Stomach (tissue), 9 donors: ENCODE data around the gene TEAD1. TPM values are rescaled to one million over a fixed set of nuclear protein-coding genes. Genes with fewer than 3 reads are reported as not detected.

Experiments
- DNase-seq, 2 donors: peaks; one replicate each; pipeline versions ENCODE4 v3.0.0 to v3.0.0-alpha.2; 2013 to 2019
- H3K27ac ChIP-seq, 5 donors: fragments of 200-600 bp in 4 of 5; sonication (generic) in 4 of 5; one replicate each; pipeline ENCODE4 v1.5.1; 2013 to 2019; ENCODE audit warnings: mild to moderate bottlenecking in 1 of 5, moderate library complexity in 1 of 5
- H3K27me3 ChIP-seq, 3 donors: fragments of 200-600 bp; sonication (generic); one replicate each; pipeline ENCODE4 v1.5.1; 2017 to 2019; ENCODE audit warnings: mixed run types in 1 of 3
- H3K36me3 ChIP-seq, 4 donors: fragments of 200-600 bp; sonication (generic); 1 replicate in 3 of 4; 2 replicates in 1 of 4; pipeline ENCODE4 v1.5.1; 2016 to 2019
- H3K4me1 ChIP-seq, 4 donors: fragments of 200-600 bp; sonication (generic); one replicate each; pipeline ENCODE4 v1.5.1; 2016 to 2019
- H3K4me3 ChIP-seq, 4 donors: fragments of 200-600 bp; sonication (generic) in 3 of 4; one replicate each; pipeline ENCODE4 v1.5.1; 2016 to 2019; ENCODE audit warnings: mild to moderate bottlenecking in 1 of 4
- H3K9me3 ChIP-seq, 4 donors: fragments of 200-600 bp; sonication (generic); one replicate each; pipeline ENCODE4 v1.5.1; 2016 to 2019
- CTCF ChIP-seq, 7 experiments: fragments of 450-650 bp in 4 of 7; fragments of 200-600 bp in 3 of 7; sonication (generic) in 3 of 7; IDR thresholded peaks; one replicate each; pipeline ENCODE4 v1.5.1; 2016 to 2019; ENCODE audit warnings: antibody characterized with exemption in 7 of 7, control low read depth in 2 of 7, mild to moderate bottlenecking in 1 of 7
- EP300 ChIP-seq: sonication (generic); formaldehyde crosslinking; IDR thresholded peaks from one replicate; pipeline ENCODE4 v1.6.1; 2017; ENCODE audit warnings: antibody characterized with exemption
- POLR2A ChIP-seq, 4 donors: fragments of 450-650 bp; IDR thresholded peaks; one replicate each; pipeline ENCODE4 v1.6.1; 2016; ENCODE audit warnings: antibody characterized with exemption in 4 of 4, control low read depth in 2 of 4, mild to moderate bottlenecking in 1 of 4, moderate library complexity in 1 of 4
- POLR2AphosphoS5 ChIP-seq, 3 donors: sonication (generic); formaldehyde crosslinking; IDR thresholded peaks; one replicate each; pipeline ENCODE4 v1.6.1; 2016; ENCODE audit warnings: antibody characterized with exemption in 3 of 3
- WGBS, 5 donors: extraction: QIAGEN DNeasy Blood & Tissue Kit in 3 of 5; methylation state at CpG; one replicate each; pipeline versions ENCODE4 v1.1.5 to v1.1.7; 2013 to 2018; 5-methylcytosine and 5-hydroxymethylcytosine counted together
- intact Hi-C: fragments of 100-400 bp; cut with DNase I; formaldehyde crosslinking; loops from one replicate; pipeline ENCODE4 v1.15.1; 2023; ENCODE audit warnings: low total_unique reads
- polyA plus RNA-seq, 3 donors: library from polyadenylated mRNA; stranded (reverse); fragments of 200-250 nt; gene quantifications; one replicate each; pipeline ENCODE4 v1.2.3, GENCODE V29; 2013
- total RNA-seq, 5 donors: library from RNA; depleted of rRNA; stranded (reverse); fragments of >200 nt; gene quantifications; one replicate each; pipeline versions ENCODE4 v1.1.0 to v1.2.3, GENCODE V29; 2014 to 2016
- donor health status: healthy with polysubstance abuse.
- donor health status: Bipolar disorder and iron deficiency.
- donor health status: healthy.

The TEAD1 gene
- total and polyA plus RNA-seq, 8 donors: 4.9 to 133 (median 65.2) TPM

- intact Hi-C loops: no loop called here
- no peak for TF ChIP-seq CTCF (IDR thresholded peaks at IDR 0.05)
- no peak for TF ChIP-seq EP300
- no peak for TF ChIP-seq POLR2A (IDR thresholded peaks at IDR 0.05)
- TF ChIP-seq POLR2AphosphoS5 (IDR thresholded peaks at IDR 0.05): no peak
- no peak overlapping the region for H3K4me3 ChIP-seq
- DNase-seq: no peak
- H3K27ac ChIP-seq: no peak overlapping the region
- peaks cover 0 to 17% (median 5%) of the 10 kb centered on the region in 4 donors for H3K4me1 ChIP-seq
- H3K27me3 ChIP-seq: no peaks in the 10 kb centered on the region
- no peaks in the 10 kb centered on the region for H3K9me3 ChIP-seq
- 19 to 52% (median 37%) methylated on average over 2 of the region's 2 CpGs for WGBS, 5 donors
- no peaks in the 10 kb centered on the region for H3K36me3 ChIP-seq
These were observed 301.0 kb downstream of the TEAD1 start for GRCh38 chr11:12975195-12975594.

- TF ChIP-seq EP300 (no peak), POLR2A (IDR thresholded peaks at IDR 0.05) (no peak), POLR2AphosphoS5 (IDR thresholded peaks at IDR 0.05) (no peak), CTCF (IDR thresholded peaks at IDR 0.05) (no peak)
- Histone ChIP-seq H3K36me3 (no peaks in the 10 kb centered on the region), H3K9me3 (no peaks in the 10 kb centered on the region), H3K4me3 (no peak overlapping the region), H3K27ac (no peak overlapping the region), H3K27me3 (peaks cover 0 to 3% (median 0%) of the 10 kb centered on the region in 3 donors), H3K4me1 (peaks cover 0 to under 1% (median 0%) of the 10 kb centered on the region in 4 donors)
- no peak for DNase-seq
- WGBS, 5 donors: 32 to 58% (median 47%) methylated on average over 8 of the region's 8 CpGs
- intact Hi-C loops: no loop called here
These were observed 305.9 kb downstream of the TEAD1 start for GRCh38 chr11:12979928-12980689.

- Histone ChIP-seq H3K9me3 (no peaks in the 10 kb centered on the region), H3K4me3 (no peak overlapping the region), H3K27ac (no peak overlapping the region), H3K27me3 (peaks cover 0 to 3% (median 0%) of the 10 kb centered on the region in 3 donors), H3K36me3 (no peaks in the 10 kb centered on the region), H3K4me1 (no peaks in the 10 kb centered on the region)
- WGBS, 5 donors: 62 to 76% (median 72%) methylated on average over 3 of the region's 3 CpGs
- DNase-seq: peak in 1 of 2 donors; percentile 30
- TF ChIP-seq CTCF (IDR thresholded peaks at IDR 0.05) (no peak), POLR2A (IDR thresholded peaks at IDR 0.05) (no peak), POLR2AphosphoS5 (IDR thresholded peaks at IDR 0.05) (no peak), EP300 (no peak)
- intact Hi-C loops: no loop called here
These were observed 307.7 kb downstream of the TEAD1 start for GRCh38 chr11:12981676-12982522.

- Histone ChIP-seq H3K4me1 (no peaks in the 10 kb centered on the region), H3K36me3 (no peaks in the 10 kb centered on the region), H3K9me3 (no peaks in the 10 kb centered on the region), H3K27me3 (peaks cover 0 to 3% (median 0%) of the 10 kb centered on the region in 3 donors), H3K4me3 (no peak overlapping the region), H3K27ac (no peak overlapping the region)
- WGBS, 5 donors: 68 to 86% (median 76%) methylated on average over 7 of the region's 7 CpGs
- intact Hi-C loops: no loop called here
- peak in 1 of 2 donors; percentile 47 for DNase-seq
- TF ChIP-seq POLR2AphosphoS5 (IDR thresholded peaks at IDR 0.05) (no peak), POLR2A (IDR thresholded peaks at IDR 0.05) (no peak), CTCF (IDR thresholded peaks at IDR 0.05) (no peak), EP300 (no peak)
These were observed 309.1 kb downstream of the TEAD1 start for GRCh38 chr11:12983336-12983735.
